ENCODE data around the gene LSG1.

The LSG1 gene

GRCh38 chr3:194686816-194687637 lies 15.0 kb upstream of the LSG1 start:
- DNase-seq (ENCODE audit: low read depth), result peak; percentile 54

- DNase-seq (ENCODE audit: low read depth), result no peak
These were observed 14.4 kb upstream of the LSG1 start for GRCh38 chr3:194686414-194686815.

- peak; percentile 93 for DNase-seq (ENCODE audit: low read depth)
These were observed 13.9 kb upstream of the LSG1 start, which contains the start of gene FAM43A for GRCh38 chr3:194685718-194686413. Gene FAM43A (plus strand): TSS chr3:194685883. CDS start chr3:194686827, 944 bp downstream.

- no peak for DNase-seq (ENCODE audit: low read depth)
These were observed 13.2 kb upstream of the LSG1 start for GRCh38 chr3:194685065-194685717.

GRCh38 chr3:194683380-194683779 lies 11.4 kb upstream of the LSG1 start:
- DNase-seq (ENCODE audit: low read depth), result no peak

- peak; percentile 89 for DNase-seq (ENCODE audit: low read depth)
These were observed 10.8 kb upstream of the LSG1 start for GRCh38 chr3:194682694-194683310.

- no peak for DNase-seq (ENCODE audit: low read depth)
These were observed 10.2 kb upstream of the LSG1 start for GRCh38 chr3:194682189-194682693.

GRCh38 chr3:194680888-194681615 lies 9.1 kb upstream of the LSG1 start:
- DNase-seq (ENCODE audit: low read depth), result no peak

GRCh38 chr3:194676471-194676870 lies 4.5 kb upstream of the LSG1 start:
- DNase-seq (ENCODE audit: low read depth), result no peak

GRCh38 chr3:194675680-194676079 lies 3.7 kb upstream of the LSG1 start:
- no peak for DNase-seq (ENCODE audit: low read depth)

- no peak for DNase-seq (ENCODE audit: low read depth)
These were observed 3.2 kb upstream of the LSG1 start for GRCh38 chr3:194675081-194675640.

- no peak for DNase-seq (ENCODE audit: low read depth)
These were observed 1.8 kb upstream of the LSG1 start for GRCh38 chr3:194673761-194674160.

GRCh38 chr3:194672876-194673275 lies 885 bp upstream of the LSG1 start:
- peak; percentile 16 for DNase-seq (ENCODE audit: low read depth)

GRCh38 chr3:194671511-194671899 lies 486 bp downstream of the LSG1 start:
- DNase-seq (ENCODE audit: low read depth), result peak; percentile 68

- DNase-seq (ENCODE audit: low read depth), result no peak
These were observed 4.6 kb downstream of the LSG1 start for GRCh38 chr3:194667363-194667762.

- DNase-seq (ENCODE audit: low read depth), result peak; percentile 16
These were observed 7.1 kb downstream of the LSG1 start for GRCh38 chr3:194664857-194665256.

GRCh38 chr3:194661946-194662345 lies 10.0 kb downstream of the LSG1 start:
- no peak for DNase-seq (ENCODE audit: low read depth)

- no peak for DNase-seq (ENCODE audit: low read depth)
These were observed 10.6 kb downstream of the LSG1 start for GRCh38 chr3:194661374-194661773.

- no peak for DNase-seq (ENCODE audit: low read depth)
These were observed 12.2 kb downstream of the LSG1 start for GRCh38 chr3:194659778-194660177.

GRCh38 chr3:194658477-194659242 lies 13.3 kb downstream of the LSG1 start:
- no peak for DNase-seq (ENCODE audit: low read depth)
